BLaER1 treated with 17β-estradiol and CSF1 and Interleukin-3, amounts not matched to agents 10 nM and 100 nM (cell line): Measurements from ENCODE around the gene REC8.

Source experiments
- H3K27ac ChIP-seq, 11 experiments: shearing (Covaris generic); formaldehyde crosslinking; 2 replicates each; pipeline ENCODE4 v1.8.1; 2022
- H3K27me3 ChIP-seq, 11 experiments: shearing (Covaris generic); formaldehyde crosslinking; 2 replicates each; pipeline ENCODE4 v1.8.1; 2022
- H3K36me3 ChIP-seq, 11 experiments: shearing (Covaris generic); formaldehyde crosslinking; 2 replicates each; pipeline ENCODE4 v1.8.1; 2022
- H3K4me1 ChIP-seq, 10 experiments: shearing (Covaris generic); formaldehyde crosslinking; 2 replicates each; pipeline ENCODE4 v1.8.1; 2022
- H3K4me2 ChIP-seq, 11 experiments: shearing (Covaris generic); formaldehyde crosslinking; 2 replicates each; pipeline ENCODE4 v1.8.1; 2022
- H3K4me3 ChIP-seq, 10 experiments: shearing (Covaris generic); formaldehyde crosslinking; 2 replicates each; pipeline ENCODE4 v1.8.1; 2022
- H3K9ac ChIP-seq, 11 experiments: shearing (Covaris generic); formaldehyde crosslinking; 2 replicates each; pipeline ENCODE4 v1.8.1; 2022
- H3K9me3 ChIP-seq, 11 experiments: shearing (Covaris generic); formaldehyde crosslinking; replicated peaks in 1 of 11; 2 replicates each; pipeline ENCODE4 v1.8.1; 2022
- H4K20me1 ChIP-seq, 11 experiments: shearing (Covaris generic); formaldehyde crosslinking; 2 replicates each; pipeline ENCODE4 v1.8.1; 2022
- Cebpa-rat ChIP-seq, 11 experiments: shearing (Covaris generic); IDR thresholded peaks; 2 replicates each; pipeline ENCODE4 v1.8.1; 2022

The REC8 gene, protein sequence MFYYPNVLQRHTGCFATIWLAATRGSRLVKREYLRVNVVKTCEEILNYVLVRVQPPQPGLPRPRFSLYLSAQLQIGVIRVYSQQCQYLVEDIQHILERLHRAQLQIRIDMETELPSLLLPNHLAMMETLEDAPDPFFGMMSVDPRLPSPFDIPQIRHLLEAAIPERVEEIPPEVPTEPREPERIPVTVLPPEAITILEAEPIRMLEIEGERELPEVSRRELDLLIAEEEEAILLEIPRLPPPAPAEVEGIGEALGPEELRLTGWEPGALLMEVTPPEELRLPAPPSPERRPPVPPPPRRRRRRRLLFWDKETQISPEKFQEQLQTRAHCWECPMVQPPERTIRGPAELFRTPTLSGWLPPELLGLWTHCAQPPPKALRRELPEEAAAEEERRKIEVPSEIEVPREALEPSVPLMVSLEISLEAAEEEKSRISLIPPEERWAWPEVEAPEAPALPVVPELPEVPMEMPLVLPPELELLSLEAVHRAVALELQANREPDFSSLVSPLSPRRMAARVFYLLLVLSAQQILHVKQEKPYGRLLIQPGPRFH

DNA sequence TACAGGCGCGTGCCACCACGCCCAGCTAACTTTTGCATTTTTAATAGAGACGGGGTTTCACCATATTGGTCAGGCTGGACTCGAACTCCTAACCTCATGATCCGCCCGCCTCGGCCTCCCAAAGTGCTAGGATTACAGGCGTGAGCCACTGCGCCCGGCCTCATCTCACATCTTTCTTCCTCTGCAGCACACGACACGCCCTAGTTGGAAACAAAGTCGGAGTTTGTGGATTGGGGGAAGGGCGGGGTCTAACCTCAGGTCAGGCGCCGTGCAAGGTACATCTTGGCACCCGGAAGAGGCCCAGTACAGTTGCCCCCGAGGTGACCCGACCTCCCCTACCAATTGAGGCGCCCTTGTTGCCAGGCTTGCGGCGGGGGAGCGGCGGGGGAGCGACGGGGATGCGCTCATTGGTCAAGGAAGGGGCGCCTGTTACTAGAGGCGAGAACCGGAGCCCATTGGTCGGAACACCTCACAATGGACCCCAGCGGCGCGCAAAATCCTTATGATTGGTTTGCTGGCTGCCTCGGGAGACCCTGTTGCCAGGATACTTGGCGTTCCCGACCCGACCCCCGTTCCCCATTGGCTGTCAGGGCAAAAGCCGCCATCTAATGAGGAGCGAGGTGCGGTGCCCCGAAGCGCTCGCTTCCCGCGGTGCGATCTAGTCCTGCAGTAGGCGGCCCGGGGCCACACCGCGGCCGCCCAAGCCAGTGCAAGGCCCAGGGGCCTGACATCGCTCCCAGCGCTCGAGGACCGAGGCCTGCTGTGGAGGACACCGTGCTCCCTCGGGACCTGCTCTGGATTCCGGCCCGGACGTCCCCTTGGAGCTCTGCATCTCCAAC lies at the start of gene REC8:
Gene REC8, plus strand, starts transcription at position 659 of the 839 bp plus-strand sequence. CDS start 473 bp downstream, outside the sequence.
- peak within 1 kb of the TSS in 8 of 10 experiments; percentile 41 to 65 (median 54); a peak in 16 of 20 replicates for H3K4me3 ChIP-seq
- H3K27me3 ChIP-seq: peaks cover 7 to 28% (median 24%) of the 10 kb centered on the region in 11 experiments; a peak in 21 of 22 replicates
- no peak for TF ChIP-seq Cebpa-rat (IDR thresholded peaks at IDR 0.05)
- peaks cover 6 to 88% (median 35%) of the 10 kb centered on the region in 11 experiments for H3K36me3 ChIP-seq
- peak within 1 kb of the TSS; percentile 63 to 91 (median 78) for H3K4me2 ChIP-seq
- peaks cover 0 to 37% (median 0%) of the 10 kb centered on the region in 11 experiments; a peak in 5 of 22 replicates for H4K20me1 ChIP-seq
- peak within 1 kb of the TSS in 8 of 11 experiments; percentile 6 to 50 (median 34); a peak in 10 of 22 replicates for H3K9ac ChIP-seq
- peak within 1 kb of the TSS in 2 of 11 experiments; percentile 18 to 35; a peak in 2 of 22 replicates for H3K27ac ChIP-seq
- H3K9me3 ChIP-seq: no peaks in the 10 kb centered on the region
- peaks cover 17 to 38% (median 26%) of the 10 kb centered on the region in 10 experiments for H3K4me1 ChIP-seq

GRCh38 chr14:24122416-24122815 lies 49.5 kb upstream of the REC8 start:
- no peaks in the 10 kb centered on the region for H3K27me3 ChIP-seq
- H3K4me2 ChIP-seq: no peak overlapping the region
- H3K4me1 ChIP-seq: peaks cover 2 to 19% (median 13%) of the 10 kb centered on the region in 10 experiments; a peak in 17 of 20 replicates
- no peak for TF ChIP-seq Cebpa-rat (IDR thresholded peaks at IDR 0.05)
- H3K36me3 ChIP-seq: peaks cover 65 to 78% (median 75%) of the 10 kb centered on the region in 11 experiments
- no peak overlapping the region for H3K27ac ChIP-seq
- no peak overlapping the region for H3K9ac ChIP-seq
- no peak overlapping the region for H3K4me3 ChIP-seq
- no peaks in the 10 kb centered on the region; a peak in 1 of 22 replicates for H4K20me1 ChIP-seq
- H3K9me3 ChIP-seq: no peaks in the 10 kb centered on the region

- Histone ChIP-seq H3K36me3 (peaks cover 60 to 73% (median 70%) of the 10 kb centered on the region in 11 experiments), H3K27ac (no peak overlapping the region)
Measured at GRCh38 chr14:24122898-24123297, 49.0 kb upstream of the REC8 start.

GRCh38 chr14:24123424-24124417 lies 48.2 kb upstream of the REC8 start:
- Histone ChIP-seq H3K9me3 (no peaks in the 10 kb centered on the region), H3K36me3 (peaks cover 52 to 65% (median 62%) of the 10 kb centered on the region in 11 experiments), H3K27ac (no peak overlapping the region), H3K27me3 (no peaks in the 10 kb centered on the region), H3K4me3 (no peak overlapping the region), H4K20me1 (no peaks in the 10 kb centered on the region), H3K9ac (no peak overlapping the region; a peak in 1 of 22 replicates), H3K4me1 (peaks cover 0 to 31% (median 22%) of the 10 kb centered on the region in 10 experiments; a peak in 14 of 20 replicates), H3K4me2 (no peak overlapping the region)
- no peak for TF ChIP-seq Cebpa-rat (IDR thresholded peaks at IDR 0.05)

More at GRCh38 chr14:24122898-24123297, 49.0 kb upstream of the REC8 start:
- Histone ChIP-seq H3K4me3 (no peak overlapping the region), H4K20me1 (no peaks in the 10 kb centered on the region), H3K4me2 (no peak overlapping the region), H3K9me3 (no peaks in the 10 kb centered on the region), H3K9ac (no peak overlapping the region), H3K27me3 (no peaks in the 10 kb centered on the region), H3K4me1 (peaks cover 0 to 24% (median 18%) of the 10 kb centered on the region in 10 experiments; a peak in 14 of 20 replicates)
- no peak for TF ChIP-seq Cebpa-rat (IDR thresholded peaks at IDR 0.05)

- Histone ChIP-seq H3K27me3 (no peaks in the 10 kb centered on the region), H3K9me3 (no peaks in the 10 kb centered on the region), H3K9ac (no peak overlapping the region), H3K27ac (no peak overlapping the region), H3K4me2 (peak overlapping the region in 6 of 11 experiments; percentile 16 to 62 (median 52); a peak in 10 of 22 replicates), H4K20me1 (no peaks in the 10 kb centered on the region; a peak in 1 of 22 replicates), H3K36me3 (peaks cover 20 to 32% (median 30%) of the 10 kb centered on the region in 11 experiments), H3K4me1 (peaks cover 8 to 40% (median 29%) of the 10 kb centered on the region in 10 experiments; a peak in 18 of 20 replicates), H3K4me3 (no peak overlapping the region)
- TF ChIP-seq Cebpa-rat (IDR thresholded peaks at IDR 0.05): no peak
Measured at GRCh38 chr14:24126939-24127338, 44.9 kb upstream of the REC8 start.

DNA sequence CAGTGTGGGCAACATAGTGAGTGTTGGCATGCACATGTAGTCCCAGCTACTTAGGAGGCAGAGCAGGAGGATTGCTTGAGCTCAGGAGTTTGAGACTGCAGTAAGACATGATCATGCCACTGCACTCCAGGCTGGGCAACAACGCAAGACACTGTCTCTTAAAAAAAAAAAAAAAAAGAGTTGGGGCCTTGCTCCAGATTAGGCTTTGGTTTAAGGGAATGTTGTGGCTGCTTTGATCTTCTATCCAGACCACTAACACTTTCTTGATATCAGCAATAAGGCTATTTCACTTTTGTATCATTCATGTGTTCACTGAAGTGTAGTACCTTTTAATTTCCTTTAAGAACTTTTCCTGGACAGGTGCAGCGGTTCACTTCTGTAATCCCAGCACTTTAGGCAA lies 44.2 kb upstream of the REC8 start:
- Histone ChIP-seq H3K27me3 (no peaks in the 10 kb centered on the region), H3K4me2 (peak overlapping the region in 8 of 11 experiments; percentile 16 to 62 (median 50); a peak in 15 of 22 replicates), H3K4me1 (peaks cover 8 to 40% (median 29%) of the 10 kb centered on the region in 10 experiments; a peak in 18 of 20 replicates), H3K9me3 (no peaks in the 10 kb centered on the region), H3K27ac (no peak overlapping the region), H3K9ac (peak overlapping the region in 1 of 11 experiments; percentile 36; a peak in 1 of 22 replicates), H3K4me3 (no peak overlapping the region), H3K36me3 (peaks cover 12 to 25% (median 22%) of the 10 kb centered on the region in 11 experiments), H4K20me1 (no peaks in the 10 kb centered on the region; a peak in 1 of 22 replicates)
- no peak for TF ChIP-seq Cebpa-rat (IDR thresholded peaks at IDR 0.05)

DNA sequence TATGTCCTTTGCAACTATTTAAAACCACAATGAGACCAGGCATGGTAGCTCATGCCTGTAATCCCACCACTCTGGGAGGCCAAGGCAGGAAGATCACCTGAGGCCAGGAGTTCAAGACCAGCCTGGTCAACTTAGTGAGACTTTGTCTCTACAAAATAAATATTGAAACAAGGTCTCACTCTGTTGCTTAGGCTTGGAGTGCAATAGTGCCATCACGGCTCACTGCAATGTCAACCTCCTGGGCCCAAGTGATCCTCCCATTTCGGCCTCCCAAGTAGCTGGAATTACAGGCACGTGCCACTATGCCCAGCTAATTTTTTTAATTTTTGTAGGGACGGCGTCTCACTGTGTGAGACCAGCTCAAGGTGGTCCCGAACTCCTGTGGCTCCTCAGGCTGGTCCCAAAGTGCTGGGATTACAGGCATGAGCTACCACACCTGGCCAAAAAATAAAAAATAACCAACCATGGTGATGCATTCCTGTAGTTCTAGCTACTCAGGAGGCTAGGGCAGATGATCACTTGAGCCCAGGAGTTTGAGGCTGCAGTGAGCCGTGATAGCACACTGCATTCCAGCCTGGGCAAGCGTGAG lies 42.4 kb upstream of the REC8 start:
- Histone ChIP-seq H3K27ac (no peak overlapping the region), H3K36me3 (peaks cover 0 to 7% (median 4%) of the 10 kb centered on the region in 11 experiments; a peak in 12 of 22 replicates), H4K20me1 (no peaks in the 10 kb centered on the region; a peak in 1 of 22 replicates), H3K9me3 (no peaks in the 10 kb centered on the region), H3K4me2 (no peak overlapping the region), H3K9ac (no peak overlapping the region), H3K4me3 (no peak overlapping the region), H3K4me1 (peaks cover 8 to 40% (median 29%) of the 10 kb centered on the region in 10 experiments; a peak in 18 of 20 replicates), H3K27me3 (no peaks in the 10 kb centered on the region)
- TF ChIP-seq Cebpa-rat (IDR thresholded peaks at IDR 0.05): no peak
